SHP77 (cell line): ENCODE data around the gene GREB1L.
"Not testable (repeated sequence)": the region's sequence is repeated elsewhere in the genome, so short reads cannot be mapped to it uniquely, and the experiment has no call there.

Source experiments
- DNase-seq, 2 experiments: peaks; one replicate each; lab custom pipeline; 2025; lab: John Stamatoyannopoulos, UW

GREB1L gene

DNA sequence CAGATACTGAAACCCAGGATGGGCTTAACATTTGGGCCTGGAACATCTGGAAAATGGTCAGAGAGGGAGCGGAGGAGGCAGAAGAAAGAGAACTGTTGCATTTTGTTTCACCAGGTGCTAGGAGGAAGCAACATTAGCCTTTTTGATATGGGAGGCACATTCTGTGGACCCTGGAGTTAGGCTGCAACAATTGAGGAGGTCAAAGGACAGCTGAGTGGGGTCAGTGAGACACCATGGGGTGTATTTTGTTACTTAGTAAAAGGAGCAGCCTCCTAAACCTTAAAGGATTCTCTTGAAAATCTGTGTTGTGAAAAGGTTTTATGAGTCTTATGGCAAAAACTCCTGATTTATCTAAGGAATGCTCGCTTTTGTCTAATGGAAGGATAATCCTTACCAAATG, 124.9 kb downstream of the GREB1L start:
- no peak for DNase-seq

DNA sequence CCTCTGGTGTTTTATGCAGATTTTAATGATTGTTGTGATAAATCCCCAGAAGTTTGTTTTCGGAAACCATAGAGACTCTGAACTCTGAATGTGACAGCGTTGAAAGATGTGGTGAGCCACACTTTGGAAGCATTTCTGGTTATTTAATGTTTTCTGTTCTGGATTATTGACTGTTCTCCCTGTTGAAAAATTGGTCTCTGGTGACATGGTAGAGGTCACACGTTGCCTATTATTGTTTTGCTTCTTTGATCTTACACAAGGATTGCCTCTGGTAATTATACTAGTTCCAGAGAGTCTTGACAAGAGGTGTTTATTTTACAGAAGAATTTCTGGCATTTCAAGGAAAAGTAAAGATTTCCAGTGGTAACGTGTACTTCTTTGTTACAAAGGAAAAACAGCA, 127.1 kb downstream of the GREB1L start:
- DNase-seq = no peak

DNA sequence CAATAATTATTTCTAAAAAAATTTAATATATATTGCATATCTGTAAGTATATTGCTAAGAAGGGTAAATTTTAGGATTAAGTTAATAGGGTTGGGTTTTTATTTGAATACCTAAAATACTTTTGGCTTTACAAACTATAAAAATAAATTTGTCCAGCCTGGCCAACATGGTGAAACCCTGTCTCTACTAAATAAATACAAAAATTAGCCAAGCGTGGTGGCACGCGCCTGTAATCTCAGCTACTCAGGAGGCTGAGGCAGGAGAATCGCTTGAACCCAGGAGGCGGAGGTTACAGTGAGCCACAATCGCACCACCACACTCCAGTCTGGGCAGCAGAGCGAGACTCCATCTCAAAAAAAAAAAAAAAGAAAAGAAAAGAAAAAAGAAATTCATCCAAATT, 127.6 kb downstream of the GREB1L start:
- not testable (repeated sequence) for DNase-seq

DNA sequence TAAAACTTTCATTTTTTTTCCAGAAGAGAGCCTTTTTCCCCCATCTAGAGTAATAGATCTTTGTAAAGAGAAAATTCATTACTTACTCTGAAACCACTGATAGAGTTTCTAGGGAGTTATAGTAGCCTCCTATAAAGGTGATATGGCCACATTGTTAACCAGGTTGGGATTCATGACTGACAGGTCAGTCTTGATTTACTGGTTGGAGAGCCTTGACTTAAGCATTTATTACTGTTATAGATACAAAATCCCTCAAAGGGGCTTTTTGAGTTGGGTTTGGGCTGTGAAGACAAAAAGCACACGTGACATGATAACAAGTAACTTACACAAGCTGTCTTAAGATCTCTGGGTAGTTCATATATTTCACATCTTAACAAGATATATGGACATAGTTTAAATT, 141.0 kb downstream of the GREB1L start:
- DNase-seq = no peak

DNA sequence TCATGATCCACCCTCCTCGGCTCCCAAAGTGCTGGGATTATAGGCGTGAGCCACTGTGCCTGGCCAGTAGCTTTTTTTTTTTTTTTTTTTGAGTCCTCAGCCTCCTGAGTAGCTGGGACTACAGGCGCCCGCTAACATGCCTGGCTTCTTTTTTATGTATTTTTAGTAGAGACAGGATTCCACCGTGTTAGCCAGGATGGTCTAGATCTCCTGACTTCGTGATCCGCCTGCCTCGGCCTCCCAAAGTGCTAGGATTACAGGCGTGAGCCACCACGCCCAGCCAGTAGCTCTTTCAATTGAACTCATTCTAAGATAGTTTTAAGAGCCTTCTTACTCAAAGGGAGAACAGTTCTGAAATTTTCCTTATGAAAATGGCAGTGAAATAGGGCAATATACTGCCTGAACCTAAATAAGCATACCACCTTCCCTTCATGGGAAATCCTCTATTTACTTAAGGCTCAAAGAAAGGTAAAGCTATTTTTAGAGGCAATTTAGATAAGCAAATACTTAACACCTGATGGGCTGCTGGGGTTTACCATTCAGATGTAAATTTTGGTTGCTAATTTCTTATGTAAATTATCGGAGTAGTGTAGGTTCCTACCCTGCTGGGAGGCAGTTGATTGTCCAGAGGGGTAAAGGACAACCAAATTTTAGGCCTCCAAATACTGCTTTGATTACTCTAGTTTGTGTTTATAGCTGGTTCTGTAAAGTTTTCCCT, 144.7 kb downstream of the GREB1L start:
- no peak for DNase-seq

DNA sequence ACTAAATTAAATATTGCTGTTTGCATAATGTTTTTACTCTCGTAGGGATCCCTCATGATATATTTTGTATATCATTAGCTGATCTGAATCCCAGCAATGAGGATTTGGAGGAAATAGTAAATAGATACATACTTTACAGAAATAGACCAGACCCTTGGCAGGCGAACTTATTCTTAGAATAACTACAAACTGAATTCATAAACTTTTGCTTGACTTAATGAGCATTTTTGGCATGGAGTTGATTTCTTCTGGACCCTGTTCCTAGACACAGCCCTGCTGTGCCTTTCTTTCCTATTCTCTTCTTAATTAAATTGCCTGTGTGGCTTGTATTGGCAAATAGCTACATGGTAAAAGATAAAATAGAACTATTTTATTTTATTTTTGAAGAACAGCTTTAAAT, 145.9 kb downstream of the GREB1L start:
- DNase-seq = no peak

DNA sequence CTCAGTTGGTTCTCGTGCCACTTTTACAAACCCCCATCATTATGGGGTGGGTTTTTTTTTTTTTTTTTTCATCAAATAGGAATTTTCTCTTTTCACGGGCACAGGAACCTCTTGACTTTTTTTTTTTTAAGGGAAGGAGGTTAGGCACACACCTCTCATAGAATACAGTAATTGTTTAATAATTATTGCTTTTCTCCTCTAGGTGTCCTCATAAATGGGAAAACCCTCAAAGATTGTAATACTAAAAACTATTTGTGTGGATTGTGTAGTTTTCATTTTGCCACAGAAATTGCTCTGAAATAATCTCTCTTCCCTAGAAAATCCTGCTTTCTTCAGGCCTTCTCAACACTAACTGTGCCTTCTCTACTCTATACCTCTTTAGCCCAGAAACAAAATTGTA, 147.3 kb downstream of the GREB1L start:
- no peak for DNase-seq

DNA sequence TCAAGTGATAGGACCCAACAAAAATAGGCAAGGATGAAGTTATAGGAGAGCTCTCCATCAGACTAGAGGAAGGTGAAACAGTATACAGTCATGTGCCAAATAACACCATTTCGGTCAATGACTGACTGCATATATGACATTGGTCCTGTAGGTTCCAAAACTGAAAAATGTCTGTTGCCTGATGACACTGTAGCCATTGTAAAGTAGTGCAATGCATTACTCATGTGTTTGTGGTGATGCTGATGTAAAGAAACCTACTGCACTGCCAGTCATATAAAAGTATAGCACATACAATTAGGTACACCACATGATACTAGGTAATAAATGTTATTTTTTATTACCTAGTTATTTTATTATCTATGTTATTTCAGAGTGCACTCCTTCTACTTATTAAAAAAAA, 147.9 kb downstream of the GREB1L start:
- no peak for DNase-seq

DNA sequence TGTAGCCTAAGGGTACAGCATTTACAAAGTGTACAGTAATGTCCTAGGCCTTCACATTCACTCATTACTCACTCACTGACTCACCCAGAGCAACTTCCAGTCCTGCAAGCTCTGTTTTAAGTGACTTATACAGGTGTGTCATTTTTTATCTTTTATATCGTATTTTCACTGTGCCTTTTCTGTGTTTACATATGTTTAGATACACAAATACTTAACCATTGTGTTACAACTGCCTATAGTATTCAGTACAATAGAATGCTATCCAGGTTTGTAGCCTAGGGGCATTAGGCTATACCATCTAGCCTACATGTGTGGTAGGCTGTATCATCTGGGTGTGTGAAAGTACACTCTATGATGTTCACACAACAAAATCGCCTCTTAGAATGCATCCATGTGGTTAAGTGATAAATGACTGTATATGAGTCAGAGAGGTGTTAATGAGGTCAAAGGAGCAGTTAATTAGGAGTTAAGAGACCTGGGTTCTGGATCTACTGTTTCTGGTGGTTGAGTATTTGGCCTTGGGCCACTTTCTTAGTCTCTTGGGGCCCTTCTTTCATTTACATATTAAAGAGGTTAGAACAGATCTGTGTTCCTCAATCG, 149.1 kb downstream of the GREB1L start:
- no peak for DNase-seq

DNA sequence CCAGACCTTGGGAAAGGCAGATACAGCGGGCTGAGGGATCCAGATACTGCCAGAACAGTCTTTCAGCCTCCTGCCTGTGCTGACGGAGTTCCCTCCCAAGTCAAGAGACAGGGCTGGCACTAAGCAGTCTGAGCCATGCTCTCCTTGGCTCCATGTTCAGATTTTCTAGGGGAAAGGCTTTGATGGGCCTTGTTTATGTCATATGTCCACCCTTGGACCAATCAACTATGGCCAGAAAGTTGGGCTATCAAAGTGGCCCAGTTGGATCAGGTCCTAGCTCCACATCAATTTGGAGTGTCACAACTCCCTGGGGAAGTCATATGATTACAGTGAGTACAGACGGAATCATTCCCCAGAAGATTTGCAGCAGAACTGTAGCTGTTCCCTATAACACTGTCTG, 152.0 kb downstream of the GREB1L start:
- DNase-seq = no peak

DNA sequence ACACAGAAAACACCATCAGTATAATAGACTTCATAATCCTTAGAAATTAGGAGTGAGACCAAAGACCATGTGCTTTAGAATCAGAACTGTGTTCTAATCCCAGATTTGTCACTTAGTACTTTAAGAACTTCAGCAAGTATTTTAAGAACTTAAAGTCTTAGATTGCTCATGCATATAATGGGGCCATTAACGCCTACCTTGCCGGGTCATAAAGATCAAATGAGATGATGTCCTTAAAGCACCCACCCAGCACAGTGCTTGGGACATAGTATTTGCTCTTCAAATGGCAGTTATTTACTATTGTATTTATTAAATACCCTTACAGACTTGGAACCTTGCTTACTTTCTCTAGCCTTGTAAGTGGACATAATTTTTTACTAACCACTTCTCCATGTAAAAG, 156.1 kb downstream of the GREB1L start:
- no peak for DNase-seq

DNA sequence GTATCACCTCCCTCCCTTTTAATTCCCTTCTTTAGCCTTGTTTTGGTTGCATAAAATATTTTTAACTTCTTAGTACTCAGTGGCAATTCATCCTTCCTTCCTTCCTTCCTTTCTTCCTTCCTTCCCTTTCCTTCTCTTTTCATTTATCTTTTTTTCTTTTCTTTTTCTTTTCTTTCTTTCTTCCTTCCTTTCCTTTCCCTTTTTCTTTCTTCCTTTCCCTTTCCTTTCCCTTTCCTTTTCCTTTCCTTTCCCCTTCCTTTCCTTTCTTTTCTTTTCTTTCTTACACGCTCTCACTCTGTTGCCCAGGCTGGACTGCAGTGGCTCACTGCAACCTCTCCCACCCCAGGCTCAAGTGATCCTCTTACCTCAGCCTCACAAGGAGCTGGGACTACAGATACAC, 160.2 kb downstream of the GREB1L start:
- no peak for DNase-seq

DNA sequence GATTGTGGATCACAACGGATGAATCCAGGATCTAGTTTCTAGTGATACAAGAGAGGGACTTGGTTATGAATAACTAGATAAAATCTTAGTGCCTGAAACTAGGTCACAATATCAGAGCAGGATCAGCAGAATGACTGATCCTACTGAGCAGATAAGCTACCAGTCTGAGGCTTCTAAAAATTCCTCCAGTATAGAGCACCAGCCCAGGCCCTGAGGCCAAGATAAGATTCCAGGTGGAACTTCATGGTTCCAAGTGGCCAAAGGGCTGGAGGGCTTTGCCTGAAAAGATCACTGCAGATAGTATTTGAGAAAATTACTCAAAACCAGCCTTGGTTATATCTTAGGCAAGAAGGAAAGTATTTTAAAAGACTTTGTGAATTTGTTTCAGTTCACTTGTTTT, 162.4 kb downstream of the GREB1L start:
- DNase-seq = no peak

DNA sequence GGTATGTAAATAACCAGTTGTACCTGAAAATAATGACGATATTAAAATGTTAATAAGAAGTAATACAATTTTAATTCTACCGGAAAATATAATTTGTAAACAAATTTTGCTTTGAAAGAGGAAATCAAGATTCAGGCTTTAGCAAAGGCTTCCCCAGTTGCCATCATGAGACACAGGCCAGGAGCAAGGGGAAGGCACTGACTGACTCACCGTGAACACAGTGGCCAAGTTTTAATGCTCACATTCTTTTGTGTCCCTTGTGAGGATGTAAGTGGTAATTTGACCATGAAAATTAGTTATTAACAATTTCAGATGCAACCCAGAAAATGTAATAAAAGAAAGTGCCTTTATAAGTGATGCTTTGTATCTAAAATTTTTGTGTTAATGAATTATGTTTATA, 164.1 kb downstream of the GREB1L start:
- no peak for DNase-seq

DNA sequence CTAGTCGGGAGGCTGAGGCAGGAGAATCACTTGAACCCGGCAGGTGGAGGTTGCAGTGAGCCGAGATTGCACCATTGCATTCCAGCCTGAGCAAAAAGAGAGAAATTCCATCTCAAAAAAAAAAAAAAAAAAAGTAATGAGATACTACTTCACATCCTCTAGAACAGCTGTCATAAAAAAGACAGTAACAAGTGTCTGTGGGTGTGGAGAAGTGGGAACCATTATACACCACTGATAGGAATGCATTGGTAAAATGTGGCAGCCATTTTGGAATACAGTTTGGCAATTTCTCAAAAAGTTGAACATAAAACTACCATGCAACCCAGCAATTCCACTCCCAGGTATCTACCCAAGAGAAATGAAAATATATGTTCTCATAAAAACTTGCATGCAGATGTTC, 166.6 kb downstream of the GREB1L start:
- no peak for DNase-seq

DNA sequence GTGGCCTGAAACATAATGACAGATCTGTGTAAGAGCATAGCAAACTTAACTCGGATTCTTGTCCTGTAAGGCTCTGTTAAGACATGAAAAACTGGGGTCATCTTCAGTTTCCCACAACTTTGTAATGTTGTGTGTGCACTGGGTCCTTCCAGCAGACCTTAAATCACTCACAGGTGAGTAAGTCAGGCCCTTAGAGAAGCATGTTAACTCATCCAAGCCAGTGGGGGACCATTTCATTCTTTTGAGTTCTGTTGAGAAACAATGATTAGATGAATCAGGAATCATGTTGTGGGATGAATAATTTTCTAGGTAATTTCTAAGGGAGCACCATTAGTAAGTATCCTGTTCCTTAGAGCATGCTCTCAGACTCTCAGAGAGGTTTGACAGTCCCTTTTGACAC, 191.4 kb downstream of the GREB1L start:
- DNase-seq = no peak

DNA sequence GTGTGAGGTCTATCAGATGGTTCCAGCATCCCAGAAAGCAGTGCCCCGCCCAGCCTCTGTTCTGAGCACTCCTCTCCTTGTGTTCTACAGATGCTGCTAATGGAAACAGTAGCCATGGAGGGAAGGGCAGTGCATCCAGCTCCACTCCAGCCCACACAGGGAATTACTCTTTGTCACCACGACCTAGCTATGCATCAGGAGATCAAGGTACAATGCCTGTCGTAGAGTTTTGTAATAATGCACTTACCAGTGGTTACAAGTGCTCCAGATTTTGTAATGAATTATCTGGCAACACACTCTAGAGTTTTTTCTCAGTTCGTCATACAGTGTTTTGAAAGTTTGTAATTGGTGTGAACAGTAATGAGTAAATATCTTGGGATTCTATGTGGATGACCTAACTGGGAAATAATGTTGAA, 197.4 kb downstream of the GREB1L start:
- no peak for DNase-seq

DNA sequence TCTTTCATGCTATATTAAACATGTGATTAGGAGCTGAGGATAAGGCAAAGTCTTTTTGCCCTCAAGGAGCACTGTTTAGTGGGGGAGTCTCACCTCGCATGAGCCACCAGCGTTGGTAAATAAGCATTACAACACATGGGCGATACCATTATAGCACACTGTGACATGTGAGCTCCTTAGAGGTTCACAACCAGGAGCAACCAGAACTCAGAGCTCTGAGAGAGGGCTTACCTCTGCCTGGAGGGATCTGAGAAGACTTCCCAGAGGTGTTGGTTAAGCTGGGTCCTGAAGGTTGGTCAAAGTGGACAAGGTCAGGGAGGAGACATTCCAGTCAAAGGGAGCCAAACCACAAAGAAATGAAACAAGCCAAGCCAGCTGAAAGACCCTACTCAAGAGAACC, 199.6 kb downstream of the GREB1L start:
- no peak for DNase-seq

DNA sequence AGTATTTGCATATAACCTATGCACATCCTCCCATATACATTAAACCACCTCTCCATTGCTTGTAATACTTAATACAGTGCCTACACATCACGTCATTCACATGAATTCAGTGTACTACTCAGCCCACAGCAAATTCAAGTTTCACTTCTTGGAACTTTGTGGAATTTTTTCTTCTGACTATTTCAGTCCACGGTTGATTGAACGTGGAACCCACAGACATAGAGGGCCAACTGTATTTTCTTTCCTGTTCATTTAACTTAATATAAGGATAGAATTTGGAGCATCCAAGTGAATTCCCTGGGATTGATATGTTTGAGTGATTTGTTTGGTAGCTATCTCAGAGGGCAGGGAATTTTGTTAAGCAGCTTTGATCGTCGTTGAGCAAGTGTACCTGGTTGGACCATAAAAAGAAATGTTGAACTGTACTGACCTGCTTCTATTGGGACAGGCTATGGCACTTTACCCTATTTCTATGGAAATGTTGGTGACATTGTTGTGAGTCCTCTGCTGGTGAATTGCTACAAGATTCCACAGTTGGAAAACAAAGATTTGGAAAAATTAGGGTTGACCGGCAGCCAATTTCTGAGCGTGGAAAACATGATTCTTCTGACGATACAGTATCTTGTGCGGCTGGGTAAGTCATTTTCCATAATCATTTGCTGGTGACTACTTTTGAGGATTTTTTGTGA, 201.9 kb downstream of the GREB1L start:
- no peak for DNase-seq

DNA sequence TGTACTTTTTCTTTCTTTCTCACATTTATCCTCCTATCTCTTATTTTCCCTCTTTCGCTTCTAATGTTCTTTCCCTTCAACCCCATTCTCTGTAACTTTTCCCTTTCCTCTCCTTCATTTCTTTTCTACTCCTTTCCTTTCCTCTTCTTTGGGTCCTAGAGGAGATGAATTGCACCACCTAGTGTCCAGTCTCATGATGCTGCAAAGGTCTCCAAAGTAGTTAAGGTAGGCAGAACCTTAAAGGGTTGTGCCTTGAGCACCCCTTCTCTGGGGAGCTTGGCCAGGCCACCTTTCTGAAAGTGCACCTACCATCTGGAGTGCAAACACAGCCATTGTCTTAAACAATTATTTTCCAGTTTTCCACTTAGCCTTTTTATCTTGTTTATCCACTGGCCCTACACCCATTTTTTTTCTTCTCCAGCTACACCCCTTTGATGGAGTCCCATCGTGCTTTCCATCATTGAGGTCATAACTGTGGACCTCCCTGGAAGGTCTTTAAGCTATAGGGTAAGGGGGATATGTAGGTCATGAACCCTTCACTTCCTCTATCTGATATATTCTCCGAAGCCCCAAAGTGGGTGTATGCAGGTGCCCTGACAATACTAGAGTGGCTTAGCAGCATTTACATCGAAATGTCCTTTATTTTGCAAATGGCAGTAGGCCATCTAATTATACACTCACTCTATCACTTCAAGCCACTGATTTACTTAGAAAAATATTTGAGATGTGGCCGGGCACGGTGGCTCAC, 202.6 kb downstream of the GREB1L start:
- peak; percentile 11 to 34 for DNase-seq

DNA sequence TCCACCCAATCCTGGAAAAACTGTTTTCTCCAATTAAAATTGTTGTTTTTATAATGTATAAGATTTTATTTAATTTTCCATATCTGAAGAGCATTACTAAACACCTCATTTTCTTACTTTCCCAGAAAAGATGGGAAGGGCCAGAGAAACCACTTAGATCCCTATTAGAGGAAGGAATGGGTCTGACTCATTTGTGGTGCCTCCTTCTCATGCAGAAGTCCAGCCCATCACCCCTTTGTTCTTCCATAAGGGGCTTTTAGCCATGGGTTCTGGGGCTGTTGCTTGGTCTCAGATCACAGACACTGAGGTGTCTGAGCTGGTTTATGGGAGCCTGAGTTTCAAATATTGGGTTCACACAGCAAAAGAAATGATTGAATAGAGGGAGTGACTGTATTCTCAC, 206.3 kb downstream of the GREB1L start:
- no peak for DNase-seq

DNA sequence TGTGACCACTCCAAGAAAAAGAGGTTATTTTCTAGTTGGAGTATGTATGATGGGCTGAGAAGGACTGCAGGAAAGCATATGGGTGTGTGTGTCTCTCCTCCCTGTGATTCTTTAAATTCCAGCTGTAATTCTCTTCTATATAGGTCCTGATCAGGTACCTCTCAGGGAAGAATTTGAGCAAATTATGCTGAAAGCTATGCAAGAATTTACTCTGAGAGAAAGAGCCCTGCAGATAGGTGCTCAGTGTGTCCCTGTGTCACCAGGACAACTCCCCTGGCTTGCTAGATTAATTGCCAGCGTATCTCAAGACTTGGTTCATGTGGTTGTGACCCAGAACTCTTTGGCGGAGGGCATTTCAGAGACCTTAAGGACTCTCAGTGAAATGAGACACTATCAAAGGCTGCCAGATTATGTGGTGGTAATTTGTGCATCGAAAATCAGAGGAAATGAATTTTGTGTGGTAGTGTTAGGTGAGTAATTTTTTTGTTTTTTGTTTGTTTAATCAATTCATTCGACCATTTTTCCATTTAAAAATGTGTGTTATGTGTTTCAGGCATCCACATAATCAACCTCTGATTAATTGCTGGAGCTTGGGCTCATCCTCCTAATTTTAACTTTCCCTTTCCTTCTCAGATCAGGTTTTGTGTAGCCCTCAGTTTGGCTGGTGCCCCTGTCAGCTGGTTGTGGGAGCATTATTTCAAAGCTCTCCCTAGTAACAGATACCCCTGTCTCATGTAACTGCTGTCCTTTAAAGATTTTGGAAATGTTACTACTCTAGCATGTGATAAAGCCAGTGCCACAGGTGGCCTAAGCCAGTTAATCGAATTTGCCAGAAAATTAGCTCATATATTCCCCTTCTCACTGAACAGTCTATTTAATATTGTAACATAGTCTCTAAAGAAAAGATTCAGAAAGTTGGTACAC, 207.6 kb downstream of the GREB1L start:
- no peak for DNase-seq
